Muscle layer of duodenum (tissue), 2 donors: ENCODE measurements around the gene RAPGEFL1.

ENCODE experiments used
- H3K27ac ChIP-seq: one replicate; pipeline ENCODE4 v1.7.0; 2013; ENCODE audit warnings: mild to moderate bottlenecking, low read length
- H3K27me3 ChIP-seq: one replicate; pipeline ENCODE4 v1.7.0; 2013; ENCODE audit warnings: low read depth, mild to moderate bottlenecking, control low read depth, low read length
- H3K36me3 ChIP-seq, 2 donors: one replicate each; pipeline ENCODE4 v1.7.0; 2013; ENCODE audit warnings: low read length in 2 of 2, control low read depth in 1 of 2, mild to moderate bottlenecking in 1 of 2; ENCODE audit not compliant: insufficient read depth in 2 of 2, control insufficient read depth in 1 of 2
- H3K4me1 ChIP-seq, 2 donors: one replicate each; pipeline ENCODE4 v1.7.0; 2013; ENCODE audit warnings: low read length in 2 of 2, mild to moderate bottlenecking in 2 of 2, control low read depth in 1 of 2, moderate library complexity in 1 of 2; ENCODE audit not compliant: insufficient read depth in 2 of 2, control insufficient read depth in 1 of 2
- H3K4me3 ChIP-seq, 2 donors: one replicate each; pipeline ENCODE4 v1.7.0; 2013; ENCODE audit warnings: low read length in 2 of 2, low read depth in 1 of 2, mild to moderate bottlenecking in 1 of 2
- H3K9me3 ChIP-seq, 2 donors: one replicate each; pipeline ENCODE4 v1.7.0; 2013; ENCODE audit warnings: low read length in 2 of 2, control low read depth in 1 of 2, mild to moderate bottlenecking in 1 of 2; ENCODE audit not compliant: control insufficient read depth in 1 of 2
- donor health status: healthy.

The RAPGEFL1 gene

DNA sequence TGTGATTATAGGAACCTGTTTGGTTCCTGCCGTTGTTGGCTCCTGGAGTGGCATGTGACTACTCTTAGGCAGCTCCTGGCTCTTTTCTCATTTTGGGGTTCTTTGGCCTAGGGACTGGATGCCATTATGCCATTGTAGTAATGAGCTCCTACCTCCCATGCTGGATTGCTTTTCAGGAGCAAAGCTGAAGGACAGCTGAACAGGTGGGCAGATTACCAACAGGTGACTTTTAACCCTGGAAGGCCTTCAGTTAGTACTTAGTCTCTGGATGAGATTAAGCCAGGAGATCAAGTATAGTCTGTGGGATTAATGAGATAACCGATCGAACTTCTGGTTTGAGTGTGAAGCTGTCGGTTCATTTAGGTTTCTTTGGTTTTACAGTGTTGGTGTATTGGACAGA is 67.0 kb downstream of the RAPGEFL1 start:
- H3K27me3 ChIP-seq: no peaks in the 10 kb centered on the region
- H3K27ac ChIP-seq: no peak overlapping the region
- H3K9me3 ChIP-seq: no peaks in the 10 kb centered on the region
- H3K36me3 ChIP-seq: no peaks in the 10 kb centered on the region
- peaks cover 0 to 3% of the 10 kb centered on the region in 2 donors for H3K4me1 ChIP-seq
- H3K4me3 ChIP-seq: no peak overlapping the region
